LNCAP (cell line): Measurements from ENCODE around the gene GTF3C6.

Experiments used
- TF ChIP-seq, protein P1 (sequence below): fragments of 450-650 bp; IDR thresholded peaks from 2 replicates; pipeline ENCODE4 v1.5.1; 2017; ENCODE audit warnings: mild to moderate bottlenecking

GTF3C6 gene

DNA sequence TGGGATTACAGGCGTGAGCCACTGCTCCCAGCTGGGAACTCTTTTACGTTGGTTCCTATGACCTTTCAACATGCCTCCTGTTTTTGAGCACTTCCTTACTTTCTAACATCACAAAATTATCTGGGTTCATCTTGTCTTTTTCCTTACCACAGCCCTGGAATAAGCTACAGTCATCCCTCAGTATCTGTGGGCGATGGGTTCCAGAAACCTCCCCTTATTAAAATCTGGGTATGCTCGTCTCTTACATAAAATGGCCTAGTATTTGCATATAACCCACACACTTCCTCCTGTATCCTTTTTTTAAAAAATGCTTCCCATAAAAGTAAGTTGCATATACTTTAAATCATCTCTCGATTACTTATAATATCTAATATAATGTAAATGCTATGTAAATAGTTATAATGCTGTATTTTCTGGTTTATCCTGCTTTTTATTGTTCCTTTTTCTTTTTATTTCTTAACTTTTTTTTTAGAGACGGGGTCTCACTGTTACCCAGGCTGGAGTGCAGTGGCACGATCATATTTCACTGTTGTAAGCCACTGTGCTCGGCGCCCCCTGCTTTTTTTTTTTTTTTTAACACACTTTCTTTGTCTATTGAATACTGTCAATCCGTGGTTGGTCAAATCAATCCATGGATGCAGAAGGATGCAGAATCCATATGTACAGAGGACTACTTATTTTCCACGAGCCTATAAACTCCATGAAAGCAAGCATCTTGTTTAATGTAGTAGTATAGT is 32.5 kb downstream of the GTF3C6 start:
- TF ChIP-seq, protein P1, sequence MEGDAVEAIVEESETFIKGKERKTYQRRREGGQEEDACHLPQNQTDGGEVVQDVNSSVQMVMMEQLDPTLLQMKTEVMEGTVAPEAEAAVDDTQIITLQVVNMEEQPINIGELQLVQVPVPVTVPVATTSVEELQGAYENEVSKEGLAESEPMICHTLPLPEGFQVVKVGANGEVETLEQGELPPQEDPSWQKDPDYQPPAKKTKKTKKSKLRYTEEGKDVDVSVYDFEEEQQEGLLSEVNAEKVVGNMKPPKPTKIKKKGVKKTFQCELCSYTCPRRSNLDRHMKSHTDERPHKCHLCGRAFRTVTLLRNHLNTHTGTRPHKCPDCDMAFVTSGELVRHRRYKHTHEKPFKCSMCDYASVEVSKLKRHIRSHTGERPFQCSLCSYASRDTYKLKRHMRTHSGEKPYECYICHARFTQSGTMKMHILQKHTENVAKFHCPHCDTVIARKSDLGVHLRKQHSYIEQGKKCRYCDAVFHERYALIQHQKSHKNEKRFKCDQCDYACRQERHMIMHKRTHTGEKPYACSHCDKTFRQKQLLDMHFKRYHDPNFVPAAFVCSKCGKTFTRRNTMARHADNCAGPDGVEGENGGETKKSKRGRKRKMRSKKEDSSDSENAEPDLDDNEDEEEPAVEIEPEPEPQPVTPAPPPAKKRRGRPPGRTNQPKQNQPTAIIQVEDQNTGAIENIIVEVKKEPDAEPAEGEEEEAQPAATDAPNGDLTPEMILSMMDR, result peak; percentile 32; the same call in 1 of the 2 replicates

DNA sequence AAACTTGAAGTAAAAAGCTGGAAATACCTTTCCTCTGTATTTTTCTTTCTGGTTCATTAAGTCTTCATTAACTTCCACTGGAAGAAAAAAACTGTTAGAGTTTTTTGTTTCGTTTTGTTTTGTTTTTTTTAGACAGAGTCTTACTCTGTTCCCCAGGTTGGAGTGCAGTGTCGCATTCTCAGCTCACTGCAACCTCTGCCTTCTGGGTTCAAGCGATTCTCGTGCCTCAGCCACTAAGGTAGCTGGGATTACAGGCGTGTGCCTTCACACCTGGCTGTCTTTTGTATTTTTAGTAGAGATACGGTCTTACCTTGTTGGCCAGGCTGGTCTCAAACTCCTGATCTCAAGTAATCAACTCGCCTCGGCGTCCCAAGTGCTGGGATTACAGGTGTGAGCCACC is 38.2 kb downstream of the GTF3C6 start:
- TF ChIP-seq, protein P1, result no peak

DNA sequence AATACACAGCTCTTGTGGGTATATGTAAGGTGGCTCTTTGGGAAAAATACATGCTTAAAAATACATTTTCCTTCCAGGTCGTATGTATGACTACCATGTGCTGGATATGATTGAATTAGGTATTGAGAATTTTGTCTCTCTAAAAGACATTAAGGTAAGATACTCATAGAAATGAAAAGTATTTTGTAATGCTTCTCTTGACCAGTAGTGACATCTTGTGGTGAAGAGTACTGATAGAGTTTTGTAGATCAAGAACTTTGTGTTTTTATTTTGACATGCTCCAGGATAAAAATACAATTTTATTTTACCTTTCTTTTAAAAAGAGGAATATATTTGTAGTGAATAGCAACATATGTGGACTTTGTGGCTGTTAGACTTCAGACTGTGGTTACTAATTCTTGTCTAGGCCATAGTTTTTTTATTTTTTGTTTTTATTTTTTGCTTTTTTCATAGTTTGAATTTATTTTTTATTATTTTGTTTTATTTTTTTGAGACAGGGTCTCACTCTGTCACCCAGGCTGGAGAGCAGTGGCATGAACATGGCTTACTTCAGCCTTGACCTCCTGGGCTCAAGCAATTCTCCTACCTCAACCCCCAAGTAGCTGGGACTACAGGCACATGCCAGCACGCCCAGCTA is 41.2 kb downstream of the GTF3C6 start:
- TF ChIP-seq, protein P1, result peak; percentile 61

DNA sequence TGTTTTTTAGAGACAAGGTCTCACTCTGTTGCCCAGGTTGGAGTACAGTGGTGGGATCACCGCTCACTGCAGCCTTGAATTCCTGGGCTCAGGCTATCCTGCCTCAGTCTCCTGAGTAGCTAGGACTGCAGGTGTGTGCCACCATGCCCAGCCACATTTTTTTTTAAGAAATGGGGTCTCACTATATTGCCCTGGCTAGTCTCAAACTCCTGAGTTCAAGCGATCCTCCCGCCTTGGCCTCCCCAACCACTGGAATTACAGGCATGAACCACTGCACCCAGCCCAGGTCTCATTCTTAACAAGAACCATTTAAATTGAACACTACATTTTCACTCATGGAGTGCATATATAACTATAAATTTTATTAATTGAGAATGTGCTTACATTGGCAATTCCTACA is 43.8 kb downstream of the GTF3C6 start:
- TF ChIP-seq, protein P1, result no peak

DNA sequence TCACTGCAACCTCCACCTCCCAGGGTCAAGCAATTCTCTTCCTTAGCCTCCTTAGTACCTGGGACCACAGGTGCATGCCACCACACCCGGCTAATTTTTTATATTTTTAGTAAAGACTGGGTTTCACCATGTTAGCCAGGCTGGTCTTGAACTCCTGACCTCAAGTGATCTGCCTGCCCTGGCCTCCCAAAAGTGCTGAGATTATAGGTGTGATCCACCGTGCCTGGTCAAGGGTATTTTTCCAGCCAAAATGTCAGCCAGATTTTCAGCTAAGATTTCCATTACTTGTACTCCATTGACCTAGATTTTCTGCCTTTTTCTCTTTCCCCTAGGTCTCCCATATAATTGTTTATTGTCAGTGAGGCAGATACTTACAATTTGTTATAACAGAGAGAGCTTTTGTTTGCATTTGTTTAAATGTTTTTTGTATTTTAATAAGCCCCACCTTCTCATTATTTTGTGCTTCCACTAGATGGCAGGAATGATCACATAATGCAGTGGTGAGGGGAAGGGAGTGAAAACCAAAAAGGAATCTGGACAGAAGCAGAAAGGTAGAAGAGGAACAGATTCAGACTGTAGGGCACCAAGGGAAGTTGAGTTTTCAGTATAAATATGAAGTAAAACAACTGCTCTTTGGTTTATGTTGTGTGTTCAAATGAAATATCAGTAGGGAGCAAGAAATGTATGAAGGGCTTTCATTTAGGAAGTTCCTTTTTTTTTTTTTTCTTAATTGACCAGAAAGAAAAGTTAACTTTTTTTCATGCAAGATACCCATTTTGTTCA is 53.0 kb downstream of the GTF3C6 start:
- TF ChIP-seq, protein P1, result peak; percentile 80

DNA sequence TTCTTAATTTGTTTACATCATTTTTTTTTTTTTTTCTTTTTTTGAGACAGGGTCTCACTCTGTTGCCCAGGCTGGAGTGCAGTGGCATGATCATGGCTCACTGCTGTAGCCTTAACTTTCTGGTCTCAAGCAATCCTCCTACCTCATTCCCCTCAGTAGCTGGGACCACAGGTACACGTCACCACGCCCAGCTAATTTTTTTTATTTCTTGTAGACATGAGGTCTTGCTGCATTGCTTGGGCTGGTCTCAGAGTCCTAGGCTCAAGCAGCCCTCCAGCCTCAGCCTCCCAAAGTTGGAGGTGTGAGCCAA is 53.6 kb downstream of the GTF3C6 start:
- TF ChIP-seq, protein P1, result no peak

DNA sequence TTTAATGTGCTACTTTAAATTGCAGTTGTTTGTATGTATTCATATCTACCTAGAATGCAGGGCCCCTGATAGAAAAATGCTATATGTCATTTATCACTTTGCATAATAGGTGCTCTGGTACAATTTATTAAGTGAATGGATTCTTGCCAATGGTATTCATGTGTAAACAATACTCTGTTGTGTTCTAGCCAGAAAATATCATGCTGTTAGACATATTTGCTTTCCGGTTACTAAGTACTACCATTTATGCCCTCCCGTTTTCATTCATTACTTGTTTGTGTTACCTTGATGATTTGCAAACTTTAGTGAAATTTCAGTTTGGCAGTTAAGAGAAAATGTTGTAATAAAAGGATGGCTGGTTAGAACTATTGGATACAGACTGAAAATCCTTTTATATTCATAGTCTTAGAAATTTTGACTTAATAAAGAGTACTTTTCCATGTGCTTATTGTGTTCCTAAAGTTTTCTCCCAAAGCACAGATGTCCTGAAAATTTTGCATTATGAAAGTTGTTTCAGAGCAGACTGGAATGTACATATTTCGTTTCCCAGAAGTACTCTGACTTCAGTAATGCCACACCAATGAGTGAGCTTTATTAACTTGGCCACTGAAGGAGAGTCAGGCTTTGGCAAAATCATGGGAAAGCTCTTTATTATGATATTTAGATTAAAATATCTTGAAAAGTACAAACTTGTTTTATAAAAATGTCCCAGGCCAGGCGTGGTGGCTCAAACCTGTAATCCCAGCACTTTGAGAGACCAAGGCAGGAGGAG is 54.8 kb downstream of the GTF3C6 start:
- TF ChIP-seq, protein P1, result no peak
